ENCODE results near the gene GPC3. TPM values are rescaled to one million over a fixed set of nuclear protein-coding genes. Genes with fewer than 3 reads are reported as not detected.
A peak's percentile ranks its signal among the peaks of the same experiment; 100 is the strongest.

Gene GPC3
- total RNA-seq, 1 experiment from 2014 or later, result 32.4 TPM

DNA sequence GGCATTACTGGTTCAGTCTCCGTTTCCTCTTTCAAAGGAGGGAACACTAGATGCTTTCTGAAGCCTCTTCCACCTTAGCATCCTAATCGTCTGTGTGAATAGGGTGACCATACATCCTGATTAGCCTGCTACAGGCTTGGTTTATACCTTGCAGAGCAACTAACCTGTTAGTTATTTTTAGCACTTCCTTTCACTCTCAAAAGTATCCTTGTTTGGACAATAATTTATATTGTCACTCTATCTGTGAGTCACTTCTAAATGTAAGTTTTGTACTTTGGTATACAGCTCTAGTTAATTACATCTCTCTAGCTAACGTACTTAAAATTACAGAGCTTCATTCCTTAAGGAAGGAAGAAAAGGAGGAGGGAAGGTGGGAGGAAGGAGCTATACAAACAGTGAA, 174.5 kb downstream of the GPC3 start:
- POLR2A ChIA-PET, result interaction anchor here (0.7 kb wide), 1 partner anchor 1059 kb away, joined by 5 read pairs; no protein-coding TSS in a partner anchor
- Mint-ChIP-seq H3K27ac (peak overlapping the region; percentile 21; the same call in 1 of the 2 replicates), H3K9me3 (no peaks in the 10 kb centered on the region), H3K4me1 (peaks cover 11% of the 10 kb centered on the region; the same call in 1 of the 2 replicates), H3K27me3 (ENCODE audit: low read depth) (no peaks in the 10 kb centered on the region), H3K36me3 (no peaks in the 10 kb centered on the region), H3K4me3 (no peak overlapping the region)
- no peak for TF ChIP-seq SP1 (CRISPR knock-in tag; conservative IDR thresholded peaks at IDR 0.05)
- TF ChIP-seq, protein P1, sequence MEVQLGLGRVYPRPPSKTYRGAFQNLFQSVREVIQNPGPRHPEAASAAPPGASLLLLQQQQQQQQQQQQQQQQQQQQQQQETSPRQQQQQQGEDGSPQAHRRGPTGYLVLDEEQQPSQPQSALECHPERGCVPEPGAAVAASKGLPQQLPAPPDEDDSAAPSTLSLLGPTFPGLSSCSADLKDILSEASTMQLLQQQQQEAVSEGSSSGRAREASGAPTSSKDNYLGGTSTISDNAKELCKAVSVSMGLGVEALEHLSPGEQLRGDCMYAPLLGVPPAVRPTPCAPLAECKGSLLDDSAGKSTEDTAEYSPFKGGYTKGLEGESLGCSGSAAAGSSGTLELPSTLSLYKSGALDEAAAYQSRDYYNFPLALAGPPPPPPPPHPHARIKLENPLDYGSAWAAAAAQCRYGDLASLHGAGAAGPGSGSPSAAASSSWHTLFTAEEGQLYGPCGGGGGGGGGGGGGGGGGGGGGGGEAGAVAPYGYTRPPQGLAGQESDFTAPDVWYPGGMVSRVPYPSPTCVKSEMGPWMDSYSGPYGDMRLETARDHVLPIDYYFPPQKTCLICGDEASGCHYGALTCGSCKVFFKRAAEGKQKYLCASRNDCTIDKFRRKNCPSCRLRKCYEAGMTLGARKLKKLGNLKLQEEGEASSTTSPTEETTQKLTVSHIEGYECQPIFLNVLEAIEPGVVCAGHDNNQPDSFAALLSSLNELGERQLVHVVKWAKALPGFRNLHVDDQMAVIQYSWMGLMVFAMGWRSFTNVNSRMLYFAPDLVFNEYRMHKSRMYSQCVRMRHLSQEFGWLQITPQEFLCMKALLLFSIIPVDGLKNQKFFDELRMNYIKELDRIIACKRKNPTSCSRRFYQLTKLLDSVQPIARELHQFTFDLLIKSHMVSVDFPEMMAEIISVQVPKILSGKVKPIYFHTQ (CRISPR knock-in tag; IDR thresholded peaks at IDR 0.05), result no peak
- TF ChIP-seq ETV6 (CRISPR knock-in tag; IDR thresholded peaks at IDR 0.05), result no peak
- TF ChIP-seq, protein P2, sequence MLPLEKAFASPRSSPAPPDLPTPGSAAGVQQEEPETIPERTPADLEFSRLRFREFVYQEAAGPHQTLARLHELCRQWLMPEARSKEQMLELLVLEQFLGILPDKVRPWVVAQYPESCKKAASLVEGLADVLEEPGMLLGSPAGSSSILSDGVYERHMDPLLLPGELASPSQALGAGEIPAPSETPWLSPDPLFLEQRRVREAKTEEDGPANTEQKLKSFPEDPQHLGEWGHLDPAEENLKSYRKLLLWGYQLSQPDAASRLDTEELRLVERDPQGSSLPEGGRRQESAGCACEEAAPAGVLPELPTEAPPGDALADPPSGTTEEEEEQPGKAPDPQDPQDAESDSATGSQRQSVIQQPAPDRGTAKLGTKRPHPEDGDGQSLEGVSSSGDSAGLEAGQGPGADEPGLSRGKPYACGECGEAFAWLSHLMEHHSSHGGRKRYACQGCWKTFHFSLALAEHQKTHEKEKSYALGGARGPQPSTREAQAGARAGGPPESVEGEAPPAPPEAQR (CRISPR knock-in tag; IDR thresholded peaks at IDR 0.05), result no peak
- no peak for TF ChIP-seq ZNF317 (CRISPR knock-in tag; IDR thresholded peaks at IDR 0.05; ENCODE audit: borderline replicate concordance, low read depth)
- no peak for TF ChIP-seq ZNF396 (CRISPR knock-in tag; IDR thresholded peaks at IDR 0.05; ENCODE audit: borderline replicate concordance)
- TF ChIP-seq, protein P3, sequence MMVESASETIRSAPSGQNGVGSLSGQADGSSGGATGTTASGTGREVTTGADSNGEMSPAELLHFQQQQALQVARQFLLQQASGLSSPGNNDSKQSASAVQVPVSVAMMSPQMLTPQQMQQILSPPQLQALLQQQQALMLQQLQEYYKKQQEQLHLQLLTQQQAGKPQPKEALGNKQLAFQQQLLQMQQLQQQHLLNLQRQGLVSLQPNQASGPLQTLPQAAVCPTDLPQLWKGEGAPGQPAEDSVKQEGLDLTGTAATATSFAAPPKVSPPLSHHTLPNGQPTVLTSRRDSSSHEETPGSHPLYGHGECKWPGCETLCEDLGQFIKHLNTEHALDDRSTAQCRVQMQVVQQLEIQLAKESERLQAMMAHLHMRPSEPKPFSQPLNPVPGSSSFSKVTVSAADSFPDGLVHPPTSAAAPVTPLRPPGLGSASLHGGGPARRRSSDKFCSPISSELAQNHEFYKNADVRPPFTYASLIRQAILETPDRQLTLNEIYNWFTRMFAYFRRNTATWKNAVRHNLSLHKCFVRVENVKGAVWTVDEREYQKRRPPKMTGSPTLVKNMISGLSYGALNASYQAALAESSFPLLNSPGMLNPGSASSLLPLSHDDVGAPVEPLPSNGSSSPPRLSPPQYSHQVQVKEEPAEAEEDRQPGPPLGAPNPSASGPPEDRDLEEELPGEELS (CRISPR knock-in tag; IDR thresholded peaks at IDR 0.05), result no peak
- TF ChIP-seq, protein P4, sequence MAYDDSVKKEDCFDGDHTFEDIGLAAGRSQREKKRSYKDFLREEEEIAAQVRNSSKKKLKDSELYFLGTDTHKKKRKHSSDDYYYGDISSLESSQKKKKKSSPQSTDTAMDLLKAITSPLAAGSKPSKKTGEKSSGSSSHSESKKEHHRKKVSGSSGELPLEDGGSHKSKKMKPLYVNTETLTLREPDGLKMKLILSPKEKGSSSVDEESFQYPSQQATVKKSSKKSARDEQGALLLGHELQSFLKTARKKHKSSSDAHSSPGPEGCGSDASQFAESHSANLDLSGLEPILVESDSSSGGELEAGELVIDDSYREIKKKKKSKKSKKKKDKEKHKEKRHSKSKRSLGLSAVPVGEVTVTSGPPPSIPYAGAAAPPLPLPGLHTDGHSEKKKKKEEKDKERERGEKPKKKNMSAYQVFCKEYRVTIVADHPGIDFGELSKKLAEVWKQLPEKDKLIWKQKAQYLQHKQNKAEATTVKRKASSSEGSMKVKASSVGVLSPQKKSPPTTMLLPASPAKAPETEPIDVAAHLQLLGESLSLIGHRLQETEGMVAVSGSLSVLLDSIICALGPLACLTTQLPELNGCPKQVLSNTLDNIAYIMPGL (CRISPR knock-in tag; IDR thresholded peaks at IDR 0.05), result no peak
- TF ChIP-seq, protein P5, sequence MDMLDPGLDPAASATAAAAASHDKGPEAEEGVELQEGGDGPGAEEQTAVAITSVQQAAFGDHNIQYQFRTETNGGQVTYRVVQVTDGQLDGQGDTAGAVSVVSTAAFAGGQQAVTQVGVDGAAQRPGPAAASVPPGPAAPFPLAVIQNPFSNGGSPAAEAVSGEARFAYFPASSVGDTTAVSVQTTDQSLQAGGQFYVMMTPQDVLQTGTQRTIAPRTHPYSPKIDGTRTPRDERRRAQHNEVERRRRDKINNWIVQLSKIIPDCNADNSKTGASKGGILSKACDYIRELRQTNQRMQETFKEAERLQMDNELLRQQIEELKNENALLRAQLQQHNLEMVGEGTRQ (CRISPR knock-in tag; IDR thresholded peaks at IDR 0.05), result no peak
- TF ChIP-seq, protein P6, sequence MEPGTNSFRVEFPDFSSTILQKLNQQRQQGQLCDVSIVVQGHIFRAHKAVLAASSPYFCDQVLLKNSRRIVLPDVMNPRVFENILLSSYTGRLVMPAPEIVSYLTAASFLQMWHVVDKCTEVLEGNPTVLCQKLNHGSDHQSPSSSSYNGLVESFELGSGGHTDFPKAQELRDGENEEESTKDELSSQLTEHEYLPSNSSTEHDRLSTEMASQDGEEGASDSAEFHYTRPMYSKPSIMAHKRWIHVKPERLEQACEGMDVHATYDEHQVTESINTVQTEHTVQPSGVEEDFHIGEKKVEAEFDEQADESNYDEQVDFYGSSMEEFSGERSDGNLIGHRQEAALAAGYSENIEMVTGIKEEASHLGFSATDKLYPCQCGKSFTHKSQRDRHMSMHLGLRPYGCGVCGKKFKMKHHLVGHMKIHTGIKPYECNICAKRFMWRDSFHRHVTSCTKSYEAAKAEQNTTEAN (CRISPR knock-in tag; IDR thresholded peaks at IDR 0.05), result no peak
- TF ChIP-seq ZNF416 (CRISPR knock-in tag; IDR thresholded peaks at IDR 0.05), result no peak
- TF ChIP-seq, protein P7, sequence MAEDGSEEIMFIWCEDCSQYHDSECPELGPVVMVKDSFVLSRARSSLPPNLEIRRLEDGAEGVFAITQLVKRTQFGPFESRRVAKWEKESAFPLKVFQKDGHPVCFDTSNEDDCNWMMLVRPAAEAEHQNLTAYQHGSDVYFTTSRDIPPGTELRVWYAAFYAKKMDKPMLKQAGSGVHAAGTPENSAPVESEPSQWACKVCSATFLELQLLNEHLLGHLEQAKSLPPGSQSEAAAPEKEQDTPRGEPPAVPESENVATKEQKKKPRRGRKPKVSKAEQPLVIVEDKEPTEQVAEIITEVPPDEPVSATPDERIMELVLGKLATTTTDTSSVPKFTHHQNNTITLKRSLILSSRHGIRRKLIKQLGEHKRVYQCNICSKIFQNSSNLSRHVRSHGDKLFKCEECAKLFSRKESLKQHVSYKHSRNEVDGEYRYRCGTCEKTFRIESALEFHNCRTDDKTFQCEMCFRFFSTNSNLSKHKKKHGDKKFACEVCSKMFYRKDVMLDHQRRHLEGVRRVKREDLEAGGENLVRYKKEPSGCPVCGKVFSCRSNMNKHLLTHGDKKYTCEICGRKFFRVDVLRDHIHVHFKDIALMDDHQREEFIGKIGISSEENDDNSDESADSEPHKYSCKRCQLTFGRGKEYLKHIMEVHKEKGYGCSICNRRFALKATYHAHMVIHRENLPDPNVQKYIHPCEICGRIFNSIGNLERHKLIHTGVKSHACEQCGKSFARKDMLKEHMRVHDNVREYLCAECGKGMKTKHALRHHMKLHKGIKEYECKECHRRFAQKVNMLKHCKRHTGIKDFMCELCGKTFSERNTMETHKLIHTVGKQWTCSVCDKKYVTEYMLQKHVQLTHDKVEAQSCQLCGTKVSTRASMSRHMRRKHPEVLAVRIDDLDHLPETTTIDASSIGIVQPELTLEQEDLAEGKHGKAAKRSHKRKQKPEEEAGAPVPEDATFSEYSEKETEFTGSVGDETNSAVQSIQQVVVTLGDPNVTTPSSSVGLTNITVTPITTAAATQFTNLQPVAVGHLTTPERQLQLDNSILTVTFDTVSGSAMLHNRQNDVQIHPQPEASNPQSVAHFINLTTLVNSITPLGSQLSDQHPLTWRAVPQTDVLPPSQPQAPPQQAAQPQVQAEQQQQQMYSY (CRISPR knock-in tag; IDR thresholded peaks at IDR 0.05), result no peak
- no peak for TF ChIP-seq NR3C1 (CRISPR knock-in tag; conservative IDR thresholded peaks at IDR 0.05; ENCODE audit: low read depth)
- no peak for TF ChIP-seq ZNF232 (CRISPR knock-in tag; IDR thresholded peaks at IDR 0.05)
- DNase-seq (ENCODE audit: low spot score) (no peak), ATAC-seq (no peak)
- CTCF ChIA-PET, result no interaction called here
